IPS DF 6.9 (cell line): ENCODE results near the gene IVNS1ABP.
"Not testable (repeated sequence)": the region's sequence is repeated elsewhere in the genome, so short reads cannot be mapped to it uniquely, and the experiment has no call there.

Experiments used
- DNase-seq: peaks from one replicate; pipeline ENCODE4 v3.0.0-alpha.2; 2013; ENCODE audit warnings: low read depth, low spot score
- H3K27ac ChIP-seq: one replicate; pipeline ENCODE4 v1.5.1; 2013; ENCODE audit warnings: low read length, control low read depth
- H3K27me3 ChIP-seq: 2 replicates; pipeline ENCODE4 v1.6.1; 2013; ENCODE audit warnings: mild to moderate bottlenecking, low read length; ENCODE audit not compliant: control insufficient read depth, insufficient read depth
- H3K36me3 ChIP-seq: 2 replicates; pipeline ENCODE4 v1.6.1; 2013; ENCODE audit warnings: low read length; ENCODE audit not compliant: control insufficient read depth, insufficient read depth
- H3K4me1 ChIP-seq: 2 replicates; pipeline ENCODE4 v1.6.1; 2013; ENCODE audit warnings: low read length; ENCODE audit not compliant: control insufficient read depth, insufficient read depth
- H3K4me3 ChIP-seq: 2 replicates; pipeline ENCODE4 v1.5.1; 2013; ENCODE audit warnings: mild to moderate bottlenecking, low read length
- H3K9me3 ChIP-seq: 2 replicates; pipeline ENCODE4 v1.6.1; 2013; ENCODE audit warnings: low read length, inconsistent platforms; ENCODE audit not compliant: control insufficient read depth, insufficient read depth
- WGBS: extraction: QIAGEN DNeasy Blood & Tissue Kit; methylation state at CpG from one replicate; pipeline ENCODE4 v1.1.7; 2013; ENCODE audit warnings: mixed read lengths, missing lambda C conversion rate; ENCODE audit not compliant: insufficient read length, insufficient coverage; 5-methylcytosine and 5-hydroxymethylcytosine counted together

Gene IVNS1ABP

GRCh38 chr1:185317034-185317885, at the start of gene IVNS1ABP:
IVNS1ABP (minus strand) TSS chr1:185317243; CDS start chr1:185309493, 7,750 bp downstream.
- no peaks in the 10 kb centered on the region for H3K27me3 ChIP-seq
- H3K4me3 ChIP-seq: peak within 1 kb of the TSS; percentile 94
- DNase-seq: peak; percentile 88
- no peaks in the 10 kb centered on the region for H3K36me3 ChIP-seq
- no peaks in the 10 kb centered on the region for H3K4me1 ChIP-seq
- no CpG with 5 or more reads among the region's 80 CpGs for WGBS
- H3K27ac ChIP-seq: no peak within 1 kb of the TSS
- H3K9me3 ChIP-seq: no peaks in the 10 kb centered on the region

- no CpG with 5 or more reads among the region's 3 CpGs for WGBS
- no peak for DNase-seq
These were observed 48.9 kb upstream of the IVNS1ABP start for GRCh38 chr1:185365951-185366350.

GRCh38 chr1:185364528-185364927, 47.5 kb upstream of the IVNS1ABP start:
- not testable (repeated sequence) for H3K9me3 ChIP-seq, H3K27ac ChIP-seq, H3K36me3 ChIP-seq, H3K27me3 ChIP-seq, H3K4me3 ChIP-seq, DNase-seq, H3K4me1 ChIP-seq
- whole genome bisulfite sequencing: no CpG with 5 or more reads among the region's 3 CpGs

More at GRCh38 chr1:185365951-185366350, 48.9 kb upstream of the IVNS1ABP start:
- no peak overlapping the region for H3K27ac ChIP-seq
- H3K9me3 ChIP-seq: no peaks in the 10 kb centered on the region
- no peaks in the 10 kb centered on the region for H3K36me3 ChIP-seq
- H3K27me3 ChIP-seq: no peaks in the 10 kb centered on the region
- H3K4me3 ChIP-seq: no peak overlapping the region
- no peaks in the 10 kb centered on the region for H3K4me1 ChIP-seq

GRCh38 chr1:185363205-185363604, 46.2 kb upstream of the IVNS1ABP start:
- Histone ChIP-seq H3K36me3 (no peaks in the 10 kb centered on the region), H3K4me1 (no peaks in the 10 kb centered on the region), H3K27me3 (no peaks in the 10 kb centered on the region), H3K4me3 (no peak overlapping the region), H3K9me3 (no peaks in the 10 kb centered on the region), H3K27ac (no peak overlapping the region)
- DNase-seq: no peak

GRCh38 chr1:185360714-185361113, 43.7 kb upstream of the IVNS1ABP start:
- no peaks in the 10 kb centered on the region for H3K27me3 ChIP-seq
- H3K4me3 ChIP-seq: no peak overlapping the region
- DNase-seq: no peak
- no CpG with 5 or more reads among the region's 1 CpG for WGBS
- H3K36me3 ChIP-seq: no peaks in the 10 kb centered on the region
- no peaks in the 10 kb centered on the region for H3K9me3 ChIP-seq
- H3K27ac ChIP-seq: no peak overlapping the region
- no peaks in the 10 kb centered on the region for H3K4me1 ChIP-seq

- Histone ChIP-seq H3K4me1 (no peaks in the 10 kb centered on the region), H3K36me3 (no peaks in the 10 kb centered on the region), H3K27ac (no peak overlapping the region), H3K27me3 (no peaks in the 10 kb centered on the region), H3K9me3 (no peaks in the 10 kb centered on the region), H3K4me3 (no peak overlapping the region)
- no CpG with 5 or more reads among the region's 3 CpGs for WGBS
- DNase-seq: no peak
These were observed 41.9 kb upstream of the IVNS1ABP start for GRCh38 chr1:185358957-185359356.

- Histone ChIP-seq H3K27me3 (no peaks in the 10 kb centered on the region), H3K9me3 (no peaks in the 10 kb centered on the region), H3K4me1 (no peaks in the 10 kb centered on the region), H3K36me3 (no peaks in the 10 kb centered on the region), H3K27ac (no peak overlapping the region), H3K4me3 (no peak overlapping the region)
- DNase-seq: no peak
- WGBS: no CpG with 5 or more reads among the region's 2 CpGs
These were observed 38.9 kb upstream of the IVNS1ABP start for GRCh38 chr1:185355947-185356346.

GRCh38 chr1:185353124-185353523, 36.1 kb upstream of the IVNS1ABP start:
- no peak overlapping the region for H3K27ac ChIP-seq
- no peaks in the 10 kb centered on the region for H3K36me3 ChIP-seq
- H3K4me3 ChIP-seq: no peak overlapping the region
- no CpG with 5 or more reads among the region's 4 CpGs for WGBS
- no peaks in the 10 kb centered on the region for H3K9me3 ChIP-seq
- no peaks in the 10 kb centered on the region for H3K4me1 ChIP-seq
- no peak for DNase-seq
- H3K27me3 ChIP-seq: no peaks in the 10 kb centered on the region

- no peaks in the 10 kb centered on the region for H3K4me1 ChIP-seq
- no peaks in the 10 kb centered on the region for H3K36me3 ChIP-seq
- WGBS: no CpG with 5 or more reads among the region's 2 CpGs
- no peak overlapping the region for H3K27ac ChIP-seq
- no peak for DNase-seq
- H3K4me3 ChIP-seq: no peak overlapping the region
- H3K9me3 ChIP-seq: no peaks in the 10 kb centered on the region
- H3K27me3 ChIP-seq: no peaks in the 10 kb centered on the region
These were observed 34.9 kb upstream of the IVNS1ABP start for GRCh38 chr1:185351734-185352466.

GRCh38 chr1:185350027-185350442, 33.0 kb upstream of the IVNS1ABP start:
- Histone ChIP-seq H3K4me3 (no peak overlapping the region), H3K9me3 (no peaks in the 10 kb centered on the region), H3K27me3 (no peaks in the 10 kb centered on the region), H3K4me1 (no peaks in the 10 kb centered on the region), H3K36me3 (no peaks in the 10 kb centered on the region), H3K27ac (no peak overlapping the region)
- WGBS: no CpG with 5 or more reads among the region's 2 CpGs
- no peak for DNase-seq
